HepG2 (cell line): ENCODE measurements around the gene SURF2. TPM values are rescaled to one million over a fixed set of nuclear protein-coding genes. Genes with fewer than 3 reads are reported as not detected.

Source experiments
- GMEB2 ChIP-seq: IDR thresholded peaks from 2 replicates; pipeline ENCODE4 v1.6.1; 2016; ENCODE audit warnings: missing biosample characterization, missing genetic modification reagents, low read depth
- PATZ1 ChIP-seq: sonication (generic); formaldehyde crosslinking; IDR thresholded peaks from 2 replicates; pipeline ENCODE4 v1.4.0; 2020; ENCODE audit warnings: missing genetic modification reagents
- SIX4 ChIP-seq: sonication (generic); formaldehyde crosslinking; IDR thresholded peaks from 2 replicates; pipeline ENCODE4 v1.4.0; 2020; ENCODE audit warnings: missing genetic modification reagents
- ZBTB40 ChIP-seq, 2 experiments: fragments of 450-650 bp in 1 of 2; sonication (generic) in 1 of 2; formaldehyde crosslinking in 1 of 2; IDR thresholded peaks; 2 replicates each; pipeline versions ENCODE4 v1.6.1 to v1.8.0; 2016 to 2022; ENCODE audit warnings: antibody characterized with exemption in 1 of 2, mild to moderate bottlenecking in 1 of 2, missing genetic modification reagents in 1 of 2
- ZBTB46 ChIP-seq: sonication (generic); formaldehyde crosslinking; IDR thresholded peaks from 2 replicates; pipeline ENCODE4 v1.4.0; 2020; ENCODE audit warnings: mild to moderate bottlenecking, missing genetic modification reagents, borderline replicate concordance
- ZNF180 ChIP-seq: sonication (generic); formaldehyde crosslinking; IDR thresholded peaks from 2 replicates; pipeline ENCODE4 v1.4.0; 2020; ENCODE audit warnings: low read depth, missing genetic modification reagents, borderline replicate concordance
- polyA plus RNA-seq, 8 experiments: library from polyadenylated mRNA; depleted of rRNA in 3 of 8; stranded (reverse) in 7 of 8; unstranded in 1 of 8; fragments of >200 nt; fragmentation: Illumina TruSeq in 4 of 8; extraction: Trizol in 4 of 8; gene quantifications; 2 replicates each; pipeline versions ENCODE4 v1.2.1 to v1.2.3, GENCODE V29; 2011 to 2016; ENCODE audit warnings: low read depth in 4 of 8, missing spikeins in 1 of 8, mixed read lengths in 1 of 8; ENCODE audit not compliant: insufficient read depth in 1 of 8
- total RNA-seq, 5 experiments: library from RNA; depleted of rRNA; stranded (reverse); fragments of >200 nt; fragmentation: Illumina TruSeq; extraction: Trizol; gene quantifications; 2 replicates each; pipeline ENCODE4 v1.2.3, GENCODE V29; 2016; ENCODE audit warnings: low read depth in 1 of 5

The SURF2 gene
- total and polyA plus RNA-seq, 2 of the 13 experiments (the other 11 are each of a cell fraction or from before 2014, with no cell fraction given), result 6.3 to 13.6 TPM

DNA sequence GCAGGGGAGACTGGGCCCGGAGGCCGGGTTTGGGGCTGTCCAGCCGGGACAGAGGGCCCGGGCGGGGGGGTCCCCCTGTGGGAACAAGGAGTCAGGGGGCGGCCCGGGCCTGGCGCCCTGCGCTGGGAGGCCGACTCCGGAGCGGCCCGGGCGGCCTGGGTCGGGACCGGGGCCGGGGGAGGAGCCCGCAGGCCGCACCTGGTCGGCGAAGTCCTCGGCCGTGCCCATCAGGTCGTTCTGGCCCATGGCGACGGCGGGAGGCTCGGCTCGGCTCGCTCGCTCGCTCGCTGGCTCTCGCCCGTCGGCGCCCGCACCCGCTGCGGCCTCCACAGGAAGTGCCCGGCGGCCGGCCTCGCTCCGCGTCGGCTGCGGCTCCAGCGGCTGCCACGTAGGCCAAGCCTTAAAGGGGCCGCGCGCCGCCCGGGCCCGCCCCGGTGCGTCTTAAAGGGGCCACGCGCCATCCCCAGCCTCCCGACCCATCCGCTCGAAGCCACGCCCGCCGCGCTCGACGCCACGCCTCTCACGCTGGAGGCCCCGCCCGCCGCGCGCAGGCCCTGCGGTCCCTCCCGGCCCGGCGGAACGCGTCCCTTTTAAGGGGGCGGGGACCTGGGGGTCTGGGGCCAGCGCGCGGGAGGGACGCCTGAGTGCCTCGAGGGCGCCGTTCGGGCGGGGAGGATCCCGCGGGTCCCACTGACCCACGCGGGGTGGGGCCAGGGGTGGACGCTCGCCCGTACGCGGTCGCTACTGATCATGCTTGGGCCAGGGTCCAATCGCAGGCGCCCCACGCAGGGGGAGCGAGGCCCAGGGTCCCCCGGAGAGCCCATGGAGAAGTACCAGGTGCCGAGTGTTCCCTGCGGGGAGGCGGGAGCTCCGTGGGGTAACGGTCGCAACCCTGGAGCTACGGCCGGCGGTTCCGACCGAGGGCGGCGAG is 19.6 kb downstream of the SURF2 start, which contains the start of the genes STKLD1 and SURF4 (continued):
- no peak for TF ChIP-seq ZBTB40 (IDR thresholded peaks at IDR 0.05)
- peak; percentile 70 for TF ChIP-seq ZBTB40 (CRISPR knock-in tag; IDR thresholded peaks at IDR 0.05)
- no peak for TF ChIP-seq ZNF180 (CRISPR knock-in tag)
- no peak for TF ChIP-seq SIX4 (CRISPR knock-in tag)
- peak; percentile 78 for TF ChIP-seq GMEB2 (CRISPR knock-in tag)
- peak; percentile 80 for TF ChIP-seq PATZ1 (CRISPR knock-in tag)
- TF ChIP-seq ZBTB46, result 0 out of 2 replicates have a peak, but pooled peaks have one; percentile 15
